GM12878 (cell line): ENCODE results near the gene BAX. TPM values are rescaled to one million over a fixed set of nuclear protein-coding genes. Genes with fewer than 3 reads are reported as not detected.

ENCODE experiments used
- ATAC-seq: fragments of 200-7000 bp; cut with Tn5 transposase; 3 replicates; pipeline ENCODE4 v1.9.1; 2020; ENCODE audit warnings: mild to moderate bottlenecking, moderate library complexity
- BruUV-seq: library from RNA; stranded (reverse); fragments of 400-500 nt; replicated peaks from 2 replicates; lab custom pipeline; 2021; lab: Mats Ljungman, UMichigan
- CTCF ChIA-PET: fragments of 300-600 bp; sonication (Branson Sonifier 250); formaldehyde crosslinking; extraction: SDS; loops from one replicate; lab custom pipeline; 2021; ENCODE audit warnings: inconsistent platforms; lab: Yijun Ruan, JAX
- POLR2A ChIA-PET: fragments of 350-600 bp; formaldehyde crosslinking; extraction: SDS; loops from one replicate; lab custom pipeline; 2021; ENCODE audit warnings: inconsistent platforms; lab: Charles Lee
- RAD21 ChIA-PET: fragments of 300-600 bp; sonication (Branson Sonifier 250); formaldehyde crosslinking; loops from one replicate; lab custom pipeline; 2023; ENCODE audit warnings: antibody characterized with exemption; ENCODE audit not compliant: unreplicated experiment; lab: Charles Lee
- SMC1A ChIA-PET: fragments of 300-600 bp; sonication (Branson Sonifier 250); formaldehyde crosslinking; loops from one replicate; lab custom pipeline; 2023; ENCODE audit not compliant: unreplicated experiment, uncharacterized antibody; lab: Charles Lee
- DNase-seq: peaks from one replicate; pipeline ENCODE4 v3.0.0-alpha.2; 2011; ENCODE audit warnings: low read depth, low spot score
- FAIRE-seq: peaks from 3 replicates; lab custom pipeline; 2011; peaks lifted over from hg19 to GRCh38; lab: Jason Lieb, UNC
- H2AFZ ChIP-seq: 2 replicates; pipeline ENCODE4 v1.6.0; 2011; ENCODE audit warnings: low read depth, low read length, control low read depth; ENCODE audit not compliant: control insufficient read depth
- H3K27ac ChIP-seq: 2 replicates; pipeline ENCODE4 v1.5.1; 2011; ENCODE audit warnings: control low read depth; ENCODE audit not compliant: control insufficient read depth, insufficient read depth
- H3K27me3 ChIP-seq, 2 experiments: replicated peaks in 1 of 2; 2 replicates each; pipeline versions ENCODE4 v1.6.0 to v1.6.1; 2011; ENCODE audit warnings: low read length in 1 of 2; ENCODE audit not compliant: control insufficient read depth in 2 of 2, insufficient read depth in 2 of 2
- H3K36me3 ChIP-seq, 2 experiments: 2 replicates each; pipeline ENCODE4 v1.5.1; 2011; ENCODE audit warnings: low read length in 1 of 2; ENCODE audit not compliant: control insufficient read depth in 2 of 2, insufficient read depth in 2 of 2
- H3K4me1 ChIP-seq: 2 replicates; pipeline ENCODE4 v1.6.1; 2011; ENCODE audit warnings: mild to moderate bottlenecking, low read length, moderate library complexity, mixed read lengths; ENCODE audit not compliant: control insufficient read depth, insufficient read depth
- H3K4me2 ChIP-seq: 2 replicates; pipeline ENCODE4 v1.6.0; 2011; ENCODE audit warnings: control low read depth; ENCODE audit not compliant: control insufficient read depth, insufficient read depth
- H3K4me3 ChIP-seq: fragments of 200-600 bp; sonication (generic); 2 replicates; pipeline ENCODE4 v1.5.1; 2016
- H3K79me2 ChIP-seq: 2 replicates; pipeline ENCODE4 v1.6.0; 2011; ENCODE audit warnings: low read length; ENCODE audit not compliant: control insufficient read depth, insufficient read depth
- H3K9ac ChIP-seq: 2 replicates; pipeline ENCODE4 v1.8.0; 2011; ENCODE audit warnings: low read length, control low read depth, mixed read lengths; ENCODE audit not compliant: control insufficient read depth, insufficient read depth
- H3K9me3 ChIP-seq: replicated peaks from 3 replicates; pipeline ENCODE4 v1.5.1; 2011; ENCODE audit warnings: mild to moderate bottlenecking, low read length; ENCODE audit not compliant: control insufficient read depth, insufficient read depth
- H4K20me1 ChIP-seq: 2 replicates; pipeline ENCODE4 v1.6.0; 2011; ENCODE audit not compliant: control insufficient read depth, insufficient read depth
- CHD1 ChIP-seq: IDR thresholded peaks from 2 replicates; pipeline ENCODE4 v1.6.1; 2012; ENCODE audit warnings: low read depth, low read length, improper control_type of control experiment
- DPF2 ChIP-seq: fragments of 450-650 bp; IDR thresholded peaks from 2 replicates; pipeline ENCODE4 v1.6.1; 2017; ENCODE audit warnings: mild to moderate bottlenecking
- GATAD2B ChIP-seq: fragments of 450-650 bp; conservative IDR thresholded peaks from 2 replicates; pipeline ENCODE4 v1.6.1; 2017; ENCODE audit warnings: low read depth, mild to moderate bottlenecking, moderate library complexity
- IRF3 ChIP-seq: fragments of 450-650 bp; IDR thresholded peaks from 2 replicates; pipeline ENCODE4 v1.6.1; 2014; ENCODE audit warnings: mild to moderate bottlenecking
- JUND ChIP-seq: IDR thresholded peaks from 2 replicates; pipeline ENCODE4 v1.6.1; 2012; ENCODE audit warnings: low read depth, mild to moderate bottlenecking, low read length, improper control_type of control experiment, moderate library complexity
- KDM1A ChIP-seq: fragments of 200-600 bp; sonication (generic); IDR thresholded peaks from 2 replicates; pipeline ENCODE4 v1.6.1; 2016; ENCODE audit warnings: borderline replicate concordance
- NRF1 ChIP-seq: conservative IDR thresholded peaks from 2 replicates; pipeline ENCODE4 v1.6.1; 2011; ENCODE audit warnings: mild to moderate bottlenecking, low read depth, low read length, improper control_type of control experiment
- RCOR1 ChIP-seq: conservative IDR thresholded peaks from 2 replicates; pipeline ENCODE4 v1.6.1; 2012; ENCODE audit warnings: low read depth, low read length, improper control_type of control experiment
- SUZ12 ChIP-seq: fragments of 200-600 bp; sonication (generic); IDR thresholded peaks from one replicate; pipeline ENCODE4 v1.6.1; 2018; ENCODE audit warnings: antibody characterized with exemption, mild to moderate bottlenecking; ENCODE audit not compliant: unreplicated experiment
- YBX1 ChIP-seq: fragments of 450-650 bp; IDR thresholded peaks from 2 replicates; pipeline ENCODE4 v1.6.1; 2016; ENCODE audit warnings: antibody characterized with exemption
- ZZZ3 ChIP-seq: IDR thresholded peaks from 2 replicates; pipeline ENCODE4 v1.6.1; 2011; ENCODE audit warnings: low read depth; ENCODE audit not compliant: control insufficient read depth, insufficient read length
- WGBS: methylation state at CpG from one replicate; pipeline ENCODE4 v1.1.6; 2016; ENCODE audit warnings: low lambda C conversion rate; ENCODE audit not compliant: insufficient replicate concordance, insufficient coverage; ENCODE audit errors: missing lambda C conversion rate; 5-methylcytosine and 5-hydroxymethylcytosine counted together
- in situ Hi-C: fragments of 300-500 bp; cut with MboI; formaldehyde crosslinking; loops from 9 replicates; pipeline ENCODE4 v1.14.3; 2018; ENCODE audit warnings: mixed read lengths
- intact Hi-C: fragments of 100-400 bp; cut with micrococcal nuclease; formaldehyde crosslinking; loops from one replicate; pipeline ENCODE4 v1.14.2; 2022; ENCODE audit not compliant: unreplicated experiment
- polyA plus RNA-seq, 11 experiments: library from polyadenylated mRNA; depleted of rRNA in 4 of 11; unstranded in 6 of 11; stranded (reverse) in 5 of 11; fragments of >200 nt; fragmentation: Nextera tagmentation in 4 of 11; fragmentation: Illumina TruSeq in 1 of 11; extraction: Ambion mirVana in 4 of 11; extraction: Trizol in 1 of 11; gene quantifications; 1 replicate in 1 of 11; 2 replicates in 10 of 11; pipeline versions ENCODE4 v1.2.1 to v1.2.3, GENCODE V29; 2011 to 2016; ENCODE audit warnings: inconsistent platforms in 2 of 11, missing spikeins in 2 of 11, low read depth in 1 of 11
- total RNA-seq, 4 experiments: library from RNA; depleted of rRNA in 3 of 4; stranded (reverse); fragments of >200 nt in 3 of 4; fragmentation: Illumina TruSeq in 1 of 4; extraction: Trizol in 1 of 4; gene quantifications; 2 replicates each; pipeline versions ENCODE4 v1.2.1 to v1.2.3, GENCODE V29; 2013 to 2021
- TF ChIP-seq, protein P1 (sequence below): fragments of 450-650 bp; IDR thresholded peaks from 2 replicates; pipeline ENCODE4 v1.6.1; 2017; ENCODE audit warnings: mild to moderate bottlenecking, low read depth, inconsistent platforms; ENCODE audit not compliant: poor library complexity, severe bottlenecking

Gene BAX
- total and polyA plus RNA-seq, 10 of the 15 experiments (the other 5 are each of a cell fraction or from before 2014, with no cell fraction given): 7.2 to 221 (median 137) TPM

- no peak overlapping the region for H2AFZ ChIP-seq
- TF ChIP-seq, protein P1, sequence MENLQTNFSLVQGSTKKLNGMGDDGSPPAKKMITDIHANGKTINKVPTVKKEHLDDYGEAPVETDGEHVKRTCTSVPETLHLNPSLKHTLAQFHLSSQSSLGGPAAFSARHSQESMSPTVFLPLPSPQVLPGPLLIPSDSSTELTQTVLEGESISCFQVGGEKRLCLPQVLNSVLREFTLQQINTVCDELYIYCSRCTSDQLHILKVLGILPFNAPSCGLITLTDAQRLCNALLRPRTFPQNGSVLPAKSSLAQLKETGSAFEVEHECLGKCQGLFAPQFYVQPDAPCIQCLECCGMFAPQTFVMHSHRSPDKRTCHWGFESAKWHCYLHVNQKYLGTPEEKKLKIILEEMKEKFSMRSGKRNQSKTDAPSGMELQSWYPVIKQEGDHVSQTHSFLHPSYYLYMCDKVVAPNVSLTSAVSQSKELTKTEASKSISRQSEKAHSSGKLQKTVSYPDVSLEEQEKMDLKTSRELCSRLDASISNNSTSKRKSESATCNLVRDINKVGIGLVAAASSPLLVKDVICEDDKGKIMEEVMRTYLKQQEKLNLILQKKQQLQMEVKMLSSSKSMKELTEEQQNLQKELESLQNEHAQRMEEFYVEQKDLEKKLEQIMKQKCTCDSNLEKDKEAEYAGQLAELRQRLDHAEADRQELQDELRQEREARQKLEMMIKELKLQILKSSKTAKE: no peak
- TF ChIP-seq SUZ12: no peak
- TF ChIP-seq RCOR1: no peak
- TF ChIP-seq GATAD2B: no peak
- no peak for TF ChIP-seq KDM1A
- TF ChIP-seq JUND: no peak
- TF ChIP-seq IRF3: no peak
- TF ChIP-seq CHD1: no peak
- no peak for TF ChIP-seq ZZZ3
- no peak for TF ChIP-seq YBX1
- TF ChIP-seq NRF1: no peak
- TF ChIP-seq DPF2: no peak
- TF ChIP-seq, all 136 proteins: peak for 0
- no peak for ATAC-seq
- peaks cover 4 to 27% of the 10 kb centered on the region in 2 experiments; a peak in 3 of 4 replicates for H3K36me3 ChIP-seq
- H3K4me3 ChIP-seq: no peak overlapping the region
- H3K9ac ChIP-seq: no peak overlapping the region
- H3K4me2 ChIP-seq: no peak overlapping the region
- peaks cover 6% of the 10 kb centered on the region for H3K79me2 ChIP-seq
- ChIA-PET RAD21 (no interaction called here), CTCF (interaction anchor here (1.4 to 2.1 kb wide), 2 partner anchors 14 to 198 kb away, joined by 3 to 11 read pairs; no protein-coding TSS in a partner anchor), SMC1A (no interaction called here), POLR2A (interaction anchor here (0.6 kb wide), 1 partner anchor 12 kb away, joined by 4 read pairs; no protein-coding TSS in a partner anchor)
- in situ Hi-C loops (no loop called here), intact Hi-C loops (no loop called here)
- no TSS peak for BruUV-seq
- WGBS: 94% methylated on average over 13 of the region's 13 CpGs
- H4K20me1 ChIP-seq: no peaks in the 10 kb centered on the region
- H3K9me3 ChIP-seq: no peaks in the 10 kb centered on the region
- no peak for DNase-seq
- no peak for FAIRE-seq
- peaks cover 3% of the 10 kb centered on the region for H3K4me1 ChIP-seq
- H3K27me3 ChIP-seq: no peaks in the 10 kb centered on the region
- H3K27ac ChIP-seq: no peak overlapping the region
Measured at GRCh38 chr19:48985711-48986110, 31.0 kb downstream of the BAX start.
